ENCODE data around the gene SRSF7. TPM values are rescaled to one million over a fixed set of nuclear protein-coding genes. Genes with fewer than 3 reads are reported as not detected.

Gene SRSF7
- total and polyA plus RNA-seq, 9 of the 15 experiments (the other 6 are each of a cell fraction or from before 2014, with no cell fraction given), result 219 to 726 (median 375) TPM

DNA sequence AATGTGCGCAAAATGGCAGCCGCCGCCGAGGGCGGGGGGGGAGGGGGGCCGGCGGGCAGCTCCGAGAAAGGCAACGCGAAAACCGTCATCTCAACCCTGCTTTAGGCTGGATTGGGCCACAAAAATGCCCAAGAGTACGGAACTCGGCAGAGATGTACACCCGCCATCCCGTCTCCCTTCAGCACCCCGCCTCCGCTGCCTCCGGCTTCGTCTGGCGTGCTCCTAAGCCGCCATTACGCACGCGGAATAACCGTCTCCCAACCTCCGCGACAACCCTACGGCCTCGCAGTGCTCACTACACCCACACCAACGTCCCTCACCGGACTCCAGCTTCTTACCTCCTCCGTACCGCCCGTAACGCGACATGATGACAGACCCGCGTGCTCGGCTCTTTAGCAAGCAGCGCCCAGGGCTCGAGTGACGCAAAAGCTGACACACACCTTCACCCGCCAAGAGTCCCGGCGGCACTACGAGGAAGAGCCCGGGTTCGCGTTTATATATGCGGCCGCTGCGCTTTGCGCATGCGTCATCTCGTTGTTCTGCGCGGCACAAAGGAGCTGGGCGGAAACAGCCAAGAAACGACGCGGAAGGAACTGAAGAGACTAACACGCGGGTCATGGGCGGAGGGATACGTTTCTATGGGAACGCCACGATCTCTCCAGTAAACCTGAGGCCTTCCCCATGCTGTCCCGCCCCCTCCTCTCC is at the start of gene SRSF7 (continued):
- TF ChIP-seq ZNF408 (CRISPR knock-in tag; IDR thresholded peaks at IDR 0.05; ENCODE audit: low read depth) (0 out of 2 replicates have a peak, but pooled peaks have one; percentile 11), MTA3 (IDR thresholded peaks at IDR 0.05; ENCODE audit: borderline replicate concordance) (peak; percentile 99), NFYB (IDR thresholded peaks at IDR 0.05; ENCODE audit: extremely low read depth, insufficient read length) (no peak), ZNF282 (CRISPR knock-in tag; IDR thresholded peaks at IDR 0.05) (no peak), TAF1 (IDR thresholded peaks at IDR 0.05; ENCODE audit: control insufficient read depth, extremely low read depth, insufficient read depth, low read length, severe bottlenecking) (peak; percentile 100), KLF16 (IDR thresholded peaks at IDR 0.05) (no peak), LEF1 (IDR thresholded peaks at IDR 0.05) (peak; percentile 60), ZC3H4 (CRISPR knock-in tag; IDR thresholded peaks at IDR 0.05; ENCODE audit: borderline replicate concordance) (no peak; the same call in 1 of the 2 replicates), ZNF232 (CRISPR knock-in tag; IDR thresholded peaks at IDR 0.05) (peak; percentile 96), ZNF639 (CRISPR knock-in tag; conservative IDR thresholded peaks at IDR 0.05 in 1 of 2, IDR thresholded peaks at IDR 0.05 in 1 of 2) (no peak; a peak in 1 of 4 replicates), POLR2AphosphoS5 (IDR thresholded peaks at IDR 0.05; ENCODE audit: control insufficient read depth, insufficient read depth, low read depth, low read length) (peak; percentile 100), CTCFL (IDR thresholded peaks at IDR 0.05; ENCODE audit: borderline replicate concordance, insufficient read depth, low read depth, low read length, poor library complexity, severe bottlenecking) (no peak), ZNF121 (CRISPR knock-in tag; conservative IDR thresholded peaks at IDR 0.05) (peak; percentile 24; the same call in 1 of the 2 replicates), CREM (IDR thresholded peaks at IDR 0.05; ENCODE audit: low read depth) (peak; percentile 90), ZBED1 (IDR thresholded peaks at IDR 0.05) (peak; percentile 89), RBM34 (IDR thresholded peaks at IDR 0.05; ENCODE audit: borderline replicate concordance, insufficient read depth, low read length) (no peak), POLR2G (IDR thresholded peaks at IDR 0.05; ENCODE audit: low read depth, low read length) (peak; percentile 98), ZNF717 (CRISPR knock-in tag; IDR thresholded peaks at IDR 0.05) (peak; percentile 87; the same call in 1 of the 2 replicates), TRIM25 (IDR thresholded peaks at IDR 0.05; ENCODE audit: borderline replicate concordance) (peak; percentile 92; the same call in 1 of the 2 replicates), WHSC1 (IDR thresholded peaks at IDR 0.05; ENCODE audit: low read length) (no peak)
- TF ChIP-seq, protein P1, sequence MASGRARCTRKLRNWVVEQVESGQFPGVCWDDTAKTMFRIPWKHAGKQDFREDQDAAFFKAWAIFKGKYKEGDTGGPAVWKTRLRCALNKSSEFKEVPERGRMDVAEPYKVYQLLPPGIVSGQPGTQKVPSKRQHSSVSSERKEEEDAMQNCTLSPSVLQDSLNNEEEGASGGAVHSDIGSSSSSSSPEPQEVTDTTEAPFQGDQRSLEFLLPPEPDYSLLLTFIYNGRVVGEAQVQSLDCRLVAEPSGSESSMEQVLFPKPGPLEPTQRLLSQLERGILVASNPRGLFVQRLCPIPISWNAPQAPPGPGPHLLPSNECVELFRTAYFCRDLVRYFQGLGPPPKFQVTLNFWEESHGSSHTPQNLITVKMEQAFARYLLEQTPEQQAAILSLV (tag; IDR thresholded peaks at IDR 0.05), result no peak

Data from K562 (cell line).